SK-N-SH treated with all-trans-retinoic acid at 6 μM for 48 hours (cell line): Measurements from ENCODE around the gene DCAF7.

Experiments used
- ATAC-seq: fragments of 200-7000 bp; cut with Tn5 transposase; 3 replicates; pipeline ENCODE4 v1.9.1; 2020; ENCODE audit warnings: mild to moderate bottlenecking, moderate library complexity
- ARNTL ChIP-seq: fragments of 450-650 bp; formaldehyde crosslinking; IDR thresholded peaks from 2 replicates; pipeline ENCODE4 v1.5.0; 2020; ENCODE audit warnings: low read depth, mild to moderate bottlenecking, moderate library complexity, borderline replicate concordance
- BACH2 ChIP-seq: fragments of 250-450 bp; sonication (Bioruptor Pico); IDR thresholded peaks from 2 replicates; pipeline ENCODE4 v1.9.0; 2021; ENCODE audit warnings: mild to moderate bottlenecking, borderline replicate concordance
- CREB5 ChIP-seq: fragments of 250-450 bp; sonication (Bioruptor Pico); IDR thresholded peaks from 2 replicates; pipeline ENCODE4 v1.5.1; 2020; ENCODE audit warnings: low read depth, mild to moderate bottlenecking, moderate library complexity
- CSDC2 ChIP-seq: fragments of 250-450 bp; sonication (Bioruptor Pico); IDR thresholded peaks from 2 replicates; pipeline ENCODE4 v1.5.0; 2020; ENCODE audit warnings: mild to moderate bottlenecking, moderate library complexity
- ISL1 ChIP-seq: fragments of 250-450 bp; sonication (Bioruptor Pico); IDR thresholded peaks from 2 replicates; pipeline ENCODE4 v2.1.2; 2022; ENCODE audit warnings: mild to moderate bottlenecking, moderate library complexity
- OSR1 ChIP-seq: fragments of 250-450 bp; sonication (Bioruptor Pico); IDR thresholded peaks from 2 replicates; pipeline ENCODE4 v1.8.0; 2022; ENCODE audit warnings: moderate library complexity, mild to moderate bottlenecking, inconsistent platforms
- PATZ1 ChIP-seq: fragments of 250-450 bp; sonication (Bioruptor Pico); IDR thresholded peaks from 2 replicates; pipeline ENCODE4 v1.8.0; 2020; ENCODE audit warnings: mild to moderate bottlenecking, moderate library complexity, borderline replicate concordance
- PPARA ChIP-seq: fragments of 250-450 bp; sonication (Bioruptor Pico); IDR thresholded peaks from 2 replicates; pipeline ENCODE4 v1.5.0; 2020; ENCODE audit warnings: mild to moderate bottlenecking, borderline replicate concordance
- RARB ChIP-seq: fragments of 250-450 bp; sonication (Bioruptor Pico); IDR thresholded peaks from 2 replicates; pipeline ENCODE4 v1.8.0; 2021; ENCODE audit warnings: mild to moderate bottlenecking, moderate library complexity
- SNAI2 ChIP-seq: fragments of 250-450 bp; sonication (Bioruptor Pico); IDR thresholded peaks from 2 replicates; pipeline ENCODE4 v1.5.0; 2020; ENCODE audit warnings: mild to moderate bottlenecking, moderate library complexity
- TOX ChIP-seq: fragments of 250-450 bp; sonication (Bioruptor Pico); IDR thresholded peaks from 2 replicates; pipeline ENCODE4 v1.8.0; 2021; ENCODE audit warnings: mild to moderate bottlenecking, moderate library complexity, borderline replicate concordance
- TSHZ2 ChIP-seq: fragments of 250-450 bp; sonication (Bioruptor Pico); IDR thresholded peaks from 2 replicates; pipeline ENCODE4 v1.5.0; 2020; ENCODE audit warnings: mild to moderate bottlenecking, moderate library complexity
- ZFP3 ChIP-seq: fragments of 250-450 bp; sonication (Bioruptor Pico); IDR thresholded peaks from 2 replicates; pipeline ENCODE4 v1.5.0; 2020; ENCODE audit warnings: mild to moderate bottlenecking, moderate library complexity
- ZFP30 ChIP-seq: fragments of 450-650 bp; formaldehyde crosslinking; IDR thresholded peaks from 2 replicates; pipeline ENCODE4 v1.5.0; 2022; ENCODE audit warnings: mild to moderate bottlenecking, moderate library complexity
- ZNF565 ChIP-seq: fragments of 450-650 bp; formaldehyde crosslinking; conservative IDR thresholded peaks from 2 replicates; pipeline ENCODE4 v1.5.0; 2020; ENCODE audit warnings: low read depth, mild to moderate bottlenecking, moderate library complexity
- ZNF70 ChIP-seq: fragments of 450-650 bp; formaldehyde crosslinking; IDR thresholded peaks from 2 replicates; pipeline ENCODE4 v1.5.0; 2020; ENCODE audit warnings: mild to moderate bottlenecking, moderate library complexity
- ZNF8 ChIP-seq: fragments of 450-650 bp; formaldehyde crosslinking; IDR thresholded peaks from 2 replicates; pipeline ENCODE4 v1.5.0; 2020; ENCODE audit warnings: mild to moderate bottlenecking, moderate library complexity

DCAF7 gene

GRCh38 chr17:63546308-63547082, 3.8 kb upstream of the DCAF7 start:
- ATAC-seq: no peak
- TF ChIP-seq ARNTL (CRISPR knock-in tag) (no peak), ZNF8 (CRISPR knock-in tag) (no peak), PATZ1 (CRISPR knock-in tag) (no peak)

GRCh38 chr17:63547083-63547523, 3.2 kb upstream of the DCAF7 start:
- TF ChIP-seq PATZ1 (CRISPR knock-in tag) (no peak), ZNF70 (CRISPR knock-in tag) (no peak), TSHZ2 (CRISPR knock-in tag) (no peak), SNAI2 (CRISPR knock-in tag) (no peak), CREB5 (CRISPR knock-in tag) (no peak), ZNF565 (CRISPR knock-in tag) (no peak), ZFP3 (no peak), PPARA (CRISPR knock-in tag) (no peak), CSDC2 (CRISPR knock-in tag) (no peak), ZNF8 (CRISPR knock-in tag) (no peak)
- ATAC-seq: no peak

GRCh38 chr17:63549289-63549945, 860 bp upstream of the DCAF7 start:
- TF ChIP-seq ZFP3 (0 out of 2 replicates have a peak, but pooled peaks have one; percentile 43), OSR1 (CRISPR knock-in tag) (no peak)
- TF ChIP-seq, all 23 proteins: peak for 1
- peak; percentile 38 for ATAC-seq

GRCh38 chr17:63550817-63551639, 751 bp downstream of the DCAF7 start:
- ATAC-seq: peak; percentile 58

More at GRCh38 chr17:63550817-63551639, 751 bp downstream of the DCAF7 start:
- TF ChIP-seq ISL1 (CRISPR knock-in tag): no peak
- TF ChIP-seq PPARA (CRISPR knock-in tag): no peak
- TF ChIP-seq PATZ1 (CRISPR knock-in tag): no peak
- no peak for TF ChIP-seq SNAI2 (CRISPR knock-in tag)
- no peak for TF ChIP-seq ZNF8 (CRISPR knock-in tag)
- no peak for TF ChIP-seq BACH2
- TF ChIP-seq TOX (CRISPR knock-in tag): no peak
- no peak for TF ChIP-seq ZFP30 (CRISPR knock-in tag)
- TF ChIP-seq TSHZ2 (CRISPR knock-in tag): no peak
- no peak for TF ChIP-seq ZFP3
- TF ChIP-seq RARB: no peak
- no peak for TF ChIP-seq CSDC2 (CRISPR knock-in tag)
